ACHN (cell line): ENCODE measurements around the gene ZNRF1.
A peak's percentile ranks its signal among the peaks of the same experiment; 100 is the strongest.

ENCODE experiments used
- DNase-seq: peaks from one replicate; pipeline ENCODE4 v3.0.0-alpha.2; 2015
- in situ Hi-C: cut with HindIII; loops from 2 replicates; pipeline ENCODE4 v1.10.0; 2017; ENCODE audit warnings: low sequenced_read_pairs, low pct_ligation_motif_present, low pct_unique_long_range_greater_than_20kb

The ZNRF1 gene

GRCh38 chr16:75101635-75102034, 102.8 kb downstream of the ZNRF1 start:
- in situ Hi-C loops, result no loop called here
- DNase-seq, result no peak

- no peak for DNase-seq
- in situ Hi-C loops, result no loop called here
Measured at GRCh38 chr16:75102595-75102994, 103.8 kb downstream of the ZNRF1 start.

- in situ Hi-C loops, result no loop called here
Measured at GRCh38 chr16:75103994-75104393, 105.2 kb downstream of the ZNRF1 start.

GRCh38 chr16:75104836-75105235, 106.0 kb downstream of the ZNRF1 start:
- no peak for DNase-seq
- in situ Hi-C loops, result no loop called here

More at GRCh38 chr16:75103994-75104393, 105.2 kb downstream of the ZNRF1 start:
- no peak for DNase-seq

- no peak for DNase-seq
- in situ Hi-C loops, result no loop called here
Measured at GRCh38 chr16:75105306-75106061, 106.7 kb downstream of the ZNRF1 start.

- DNase-seq, result no peak
- in situ Hi-C loops, result no loop called here
Measured at GRCh38 chr16:75106351-75107274, 107.8 kb downstream of the ZNRF1 start.

GRCh38 chr16:75107505-75107904, 108.7 kb downstream of the ZNRF1 start:
- in situ Hi-C loops, result no loop called here
- DNase-seq, result no peak

GRCh38 chr16:75108792-75109731, 110.2 kb downstream of the ZNRF1 start:
- DNase-seq, result peak; percentile 100
- in situ Hi-C loops, result no loop called here

- in situ Hi-C loops, result no loop called here
- no peak for DNase-seq
Measured at GRCh38 chr16:75109732-75110243, 111.0 kb downstream of the ZNRF1 start.

GRCh38 chr16:75110637-75111513, 112.1 kb downstream of the ZNRF1 start:
- in situ Hi-C loops, result no loop called here
- peak; percentile 95 for DNase-seq

- in situ Hi-C loops, result no loop called here
- no peak for DNase-seq
Measured at GRCh38 chr16:75111514-75111940, 112.7 kb downstream of the ZNRF1 start.

GRCh38 chr16:75111961-75112733, 113.3 kb downstream of the ZNRF1 start:
- in situ Hi-C loops, result no loop called here
- no peak for DNase-seq

- in situ Hi-C loops, result no loop called here
- no peak for DNase-seq
Measured at GRCh38 chr16:75112734-75113491, 114.1 kb downstream of the ZNRF1 start.

GRCh38 chr16:75113541-75114121, 114.8 kb downstream of the ZNRF1 start:
- DNase-seq, result no peak

GRCh38 chr16:75114179-75114945, 115.5 kb downstream of the ZNRF1 start:
- DNase-seq, result no peak
- in situ Hi-C loops, result no loop called here

More at GRCh38 chr16:75113541-75114121, 114.8 kb downstream of the ZNRF1 start:
- in situ Hi-C loops, result no loop called here
